PC-9 (cell line): ENCODE results near the gene NID2.

Experiments used
- CTCF ChIP-seq: fragments of 200-600 bp; sonication (generic); conservative IDR thresholded peaks from 2 replicates; pipeline ENCODE4 v1.6.1; 2017; ENCODE audit warnings: mixed run types, antibody characterized with exemption, mild to moderate bottlenecking, moderate library complexity
- EZH2 ChIP-seq: fragments of 200-600 bp; sonication (generic); IDR thresholded peaks from 2 replicates; pipeline ENCODE4 v1.8.0; 2017; ENCODE audit warnings: antibody characterized with exemption, low read depth

- TF ChIP-seq CTCF = no peak
- no peak for TF ChIP-seq EZH2
These were observed 18.9 kb downstream of the NID2 start for GRCh38 chr14:52049721-52050588.
